H1 (cell line): Measurements from ENCODE around the gene EBF3. TPM values are rescaled to one million over a fixed set of nuclear protein-coding genes. Genes with fewer than 3 reads are reported as not detected.

Experiments used
- CTCF ChIA-PET: fragments of 300-600 bp; sonication (Branson Sonifier 250); formaldehyde crosslinking; loops from one replicate; lab custom pipeline; 2021; ENCODE audit not compliant: partially characterized antibody; lab: Charles Lee
- POLR2A ChIA-PET: fragments of 300-600 bp; sonication (Branson Sonifier 250); formaldehyde crosslinking; loops from one replicate; lab custom pipeline; 2021; ENCODE audit warnings: inconsistent platforms; ENCODE audit not compliant: partially characterized antibody; lab: Charles Lee
- DNase-seq, 2 experiments: peaks; one replicate each; pipeline versions ENCODE4 v3.0.0 to v3.0.0-alpha.2; 2010 to 2022; ENCODE audit warnings: low spot score in 2 of 2, low read depth in 1 of 2, mixed read lengths in 1 of 2
- FAIRE-seq: peaks from 2 replicates; lab custom pipeline; 2011; peaks lifted over from hg19 to GRCh38; lab: Jason Lieb, UNC
- H2AFZ ChIP-seq: 2 replicates; pipeline ENCODE4 v1.8.1; 2012; ENCODE audit warnings: low read length, inconsistent platforms
- H2AK5ac ChIP-seq: 2 replicates; pipeline ENCODE4 v1.6.1; 2013; ENCODE audit warnings: low read depth, low read length
- H2BK120ac ChIP-seq: replicated peaks from 2 replicates; pipeline ENCODE3; 2013; ENCODE audit warnings: low read depth, low read length, inconsistent platforms
- H2BK12ac ChIP-seq: 2 replicates; pipeline ENCODE4 v1.6.1; 2013; ENCODE audit warnings: low read depth, low read length
- H2BK15ac ChIP-seq: 2 replicates; pipeline ENCODE4 v1.6.1; 2013; ENCODE audit warnings: low read length
- H2BK20ac ChIP-seq: 2 replicates; pipeline ENCODE4 v1.6.1; 2013; ENCODE audit warnings: low read length
- H2BK5ac ChIP-seq: 2 replicates; pipeline ENCODE4 v1.6.1; 2013; ENCODE audit warnings: low read depth, low read length
- H3K14ac ChIP-seq: 2 replicates; pipeline ENCODE4 v1.6.1; 2013; ENCODE audit warnings: inconsistent platforms; ENCODE audit not compliant: insufficient read length
- H3K18ac ChIP-seq: 2 replicates; pipeline ENCODE4 v1.6.1; 2013; ENCODE audit warnings: low read length; ENCODE audit errors: extremely low read depth
- H3K23ac ChIP-seq: 2 replicates; pipeline ENCODE4 v1.6.1; 2013; ENCODE audit warnings: inconsistent platforms; ENCODE audit not compliant: insufficient read length
- H3K23me2 ChIP-seq: 2 replicates; pipeline ENCODE4 v1.6.1; 2013; ENCODE audit warnings: low read depth, low read length
- H3K27ac ChIP-seq: 2 replicates; pipeline ENCODE4 v1.6.1; 2011; ENCODE audit warnings: low read depth, low read length, inconsistent platforms
- H3K27me3 ChIP-seq, 4 experiments: replicated peaks in 1 of 4; 1 replicate in 1 of 4; 2 replicates in 3 of 4; pipeline versions ENCODE4 v1.6.1 to v1.8.1; 2011 to 2013; ENCODE audit warnings: low read length in 3 of 4, mild to moderate bottlenecking in 3 of 4, inconsistent platforms in 2 of 4, mixed read lengths in 2 of 4, moderate library complexity in 1 of 4; ENCODE audit not compliant: control insufficient read depth in 3 of 4, insufficient read depth in 3 of 4; ENCODE audit errors: extremely low read depth in 1 of 4
- H3K36me3 ChIP-seq, 4 experiments: 2 replicates each; pipeline versions ENCODE4 v1.6.1 to v1.8.1; 2011 to 2013; ENCODE audit warnings: mild to moderate bottlenecking in 4 of 4, low read length in 3 of 4, moderate library complexity in 2 of 4, control low read depth in 1 of 4, inconsistent platforms in 1 of 4; ENCODE audit not compliant: insufficient read depth in 4 of 4, control insufficient read depth in 2 of 4
- H3K4ac ChIP-seq: replicated peaks from 2 replicates; pipeline ENCODE3; 2013; ENCODE audit warnings: low read length, low read depth, mixed read lengths, inconsistent platforms; ENCODE audit not compliant: insufficient read length
- H3K4me1 ChIP-seq, 4 experiments: replicated peaks in 1 of 4; 1 replicate in 1 of 4; 2 replicates in 3 of 4; pipeline versions ENCODE4 v1.6.1 to v1.8.1; 2011 to 2013; ENCODE audit warnings: low read length in 3 of 4, inconsistent platforms in 2 of 4, mixed read lengths in 1 of 4; ENCODE audit not compliant: insufficient read depth in 4 of 4, control insufficient read depth in 3 of 4
- H3K4me2 ChIP-seq, 2 experiments: 2 replicates each; pipeline versions ENCODE4 v1.6.1 to v1.8.1; 2011 to 2013; ENCODE audit warnings: low read depth in 2 of 2, low read length in 2 of 2, control low read depth in 1 of 2, inconsistent platforms in 1 of 2, mild to moderate bottlenecking in 1 of 2; ENCODE audit not compliant: insufficient read depth in 1 of 2
- H3K4me3 ChIP-seq, 4 experiments: fragments of 200-600, 300-600 bp in 1 of 4; sonication (generic), shearing (Covaris generic), sonication (Bioruptor Twin) in 1 of 4; 2 replicates each; pipeline versions ENCODE4 v1.5.1 to v1.8.1; 2011 to 2016; ENCODE audit warnings: low read length in 4 of 4, low read depth in 3 of 4, control low read depth in 2 of 4, inconsistent platforms in 2 of 4, mild to moderate bottlenecking in 2 of 4, mixed read lengths in 1 of 4, moderate library complexity in 1 of 4; ENCODE audit not compliant: insufficient read depth in 2 of 4; ENCODE audit errors: extremely low read depth in 1 of 4
- H3K56ac ChIP-seq: replicated peaks from 2 replicates; pipeline ENCODE3; 2013; ENCODE audit warnings: low read depth, mild to moderate bottlenecking, mixed read lengths, low read length, inconsistent platforms; ENCODE audit not compliant: insufficient read length
- H3K79me1 ChIP-seq: 2 replicates; pipeline ENCODE4 v1.6.1; 2013; ENCODE audit warnings: low read depth, low read length, control low read depth
- H3K79me2 ChIP-seq, 2 experiments: 2 replicates each; pipeline versions ENCODE4 v1.6.1 to v1.8.1; 2012 to 2013; ENCODE audit warnings: low read length in 2 of 2, mild to moderate bottlenecking in 2 of 2, inconsistent platforms in 1 of 2; ENCODE audit not compliant: insufficient read depth in 2 of 2, control insufficient read depth in 1 of 2
- H3K9ac ChIP-seq, 4 experiments: replicated peaks in 1 of 4; 1 replicate in 1 of 4; 2 replicates in 3 of 4; pipeline versions ENCODE4 v1.6.1 to v1.8.1; 2011 to 2013; ENCODE audit warnings: low read depth in 3 of 4, low read length in 3 of 4, control low read depth in 2 of 4, mild to moderate bottlenecking in 2 of 4, moderate library complexity in 2 of 4, inconsistent platforms in 1 of 4; ENCODE audit errors: extremely low read depth in 1 of 4
- H3K9me3 ChIP-seq, 2 experiments: 2 replicates each; pipeline versions ENCODE4 v1.6.1 to v1.8.1; 2012 to 2013; ENCODE audit warnings: mild to moderate bottlenecking in 2 of 2, moderate library complexity in 2 of 2, control low read depth in 1 of 2, inconsistent platforms in 1 of 2, low read depth in 1 of 2, low read length in 1 of 2, mixed read lengths in 1 of 2; ENCODE audit not compliant: insufficient read depth in 2 of 2
- H4K20me1 ChIP-seq, 2 experiments: replicated peaks in 1 of 2; 2 replicates each; pipeline versions ENCODE3 to v1.8.1; 2011 to 2013; ENCODE audit warnings: inconsistent platforms in 2 of 2, low read length in 2 of 2, mild to moderate bottlenecking in 1 of 2; ENCODE audit not compliant: insufficient read depth in 2 of 2, control insufficient read depth in 1 of 2
- H4K5ac ChIP-seq: 2 replicates; pipeline ENCODE4 v1.6.1; 2013; ENCODE audit warnings: low read length, low read depth, mixed read lengths, inconsistent platforms; ENCODE audit not compliant: insufficient read length
- H4K8ac ChIP-seq: 2 replicates; pipeline ENCODE4 v1.8.0; 2013; ENCODE audit warnings: mild to moderate bottlenecking, moderate library complexity, low read length, inconsistent platforms; ENCODE audit not compliant: insufficient read depth; ENCODE audit errors: extremely low read depth
- H4K91ac ChIP-seq: replicated peaks from 2 replicates; pipeline ENCODE3; 2013; ENCODE audit warnings: low read length, mixed read lengths, inconsistent platforms; ENCODE audit not compliant: insufficient read length
- CTBP2 ChIP-seq: IDR thresholded peaks from 2 replicates; pipeline ENCODE4 v1.7.0; 2011; ENCODE audit warnings: borderline replicate concordance, mild to moderate bottlenecking, moderate library complexity, mixed read lengths, low read length; ENCODE audit not compliant: insufficient read depth, insufficient read length
- MAFK ChIP-seq: IDR thresholded peaks from 2 replicates; pipeline ENCODE4 v1.6.1; 2012; ENCODE audit warnings: low read depth, mild to moderate bottlenecking, improper control_type of control experiment, low read length
- MAX ChIP-seq: IDR thresholded peaks from 2 replicates; pipeline ENCODE4 v1.6.1; 2012; ENCODE audit warnings: inconsistent platforms
- POLR2A ChIP-seq, 2 experiments: IDR thresholded peaks; 1 replicate in 1 of 2; 2 replicates in 1 of 2; pipeline ENCODE4 v1.6.1; 2011; ENCODE audit warnings: low read depth in 2 of 2, low read length in 2 of 2, mild to moderate bottlenecking in 2 of 2; ENCODE audit errors: control extremely low read depth in 1 of 2
- SAP30 ChIP-seq: fragments of 300-600 bp; sonication (generic); IDR thresholded peaks from 2 replicates; pipeline ENCODE4 v1.7.1; 2012; ENCODE audit warnings: low read length, moderate library complexity, mild to moderate bottlenecking, inconsistent platforms; ENCODE audit not compliant: insufficient read depth, insufficient replicate concordance
- SP2 ChIP-seq: IDR thresholded peaks from 2 replicates; pipeline ENCODE4 v1.6.1; 2012; ENCODE audit warnings: mild to moderate bottlenecking, low read length, inconsistent platforms
- SRF ChIP-seq: IDR thresholded peaks from 2 replicates; pipeline ENCODE4 v1.6.1; 2011; ENCODE audit warnings: mild to moderate bottlenecking, low read depth, low read length, moderate library complexity
- TCF12 ChIP-seq: IDR thresholded peaks from 2 replicates; pipeline ENCODE4 v1.6.1; 2011; ENCODE audit warnings: low read depth, mild to moderate bottlenecking, low read length
- WGBS, 2 experiments: shearing (Covaris generic) in 1 of 2; methylation state at CpG; one replicate each; pipeline versions ENCODE4 v1.1.6 to v1.1.7; 2013 to 2015; ENCODE audit warnings: low lambda C conversion rate in 2 of 2, mixed read lengths in 2 of 2, inconsistent platforms in 1 of 2, low coverage in 1 of 2, missing lambda C conversion rate in 1 of 2; ENCODE audit not compliant: insufficient replicate concordance in 2 of 2, insufficient coverage in 1 of 2, insufficient read length in 1 of 2; ENCODE audit errors: extremely low coverage in 1 of 2, missing lambda C conversion rate in 1 of 2; 5-methylcytosine and 5-hydroxymethylcytosine counted together
- polyA plus RNA-seq, 7 experiments: library from polyadenylated mRNA; depleted of rRNA in 3 of 7; stranded (reverse) in 5 of 7; unstranded in 2 of 7; fragments of >200 nt in 5 of 7; fragments of 200-250 nt in 2 of 7; gene quantifications; 1 replicate in 5 of 7; 2 replicates in 1 of 7; 4 replicates in 1 of 7; pipeline versions ENCODE4 v1.2.1 to v1.2.3, GENCODE V29; 2011 to 2013; ENCODE audit warnings: missing spikeins in 2 of 7, mixed read lengths in 2 of 7
- total RNA-seq: library from RNA; stranded (reverse); fragmentation: NEBNext Ultra II Directional; extraction: Animal tissue kit (Norgen Biotek cat#: 25700); gene quantifications from 2 replicates; pipeline ENCODE4 v1.2.1, GENCODE V29; 2021

Gene EBF3
- total and polyA plus RNA-seq, 2 of the 8 experiments (the other 6 are each of a cell fraction or from before 2014, with no cell fraction given), result 0.08 to 0.26 TPM

GRCh38 chr10:130009228-130009627 lies 45.2 kb upstream of the EBF3 start:
- WGBS, 2 experiments, result 97% methylated on average over 9 of the region's 9 CpGs; no CpG with 5 or more reads in 1 of the 2 experiments
- H3K56ac ChIP-seq, result no peak overlapping the region
- no peaks in the 10 kb centered on the region for H3K79me2 ChIP-seq
- no peak overlapping the region for H3K18ac ChIP-seq
- H3K4me2 ChIP-seq, result no peak overlapping the region
- H4K91ac ChIP-seq, result no peak overlapping the region
- no peak overlapping the region for H2BK120ac ChIP-seq
- H3K27ac ChIP-seq, result no peak overlapping the region
- no peak overlapping the region for H3K23ac ChIP-seq
- CTCF ChIA-PET, result interaction anchor here (2.0 kb wide), 1 partner anchor 11 kb away, joined by 9 read pairs; no protein-coding TSS in a partner anchor
- no peak overlapping the region for H3K14ac ChIP-seq
- no peaks in the 10 kb centered on the region for H3K36me3 ChIP-seq
- DNase-seq, result no peak
- H2BK20ac ChIP-seq, result no peak overlapping the region
- H3K4ac ChIP-seq, result no peak overlapping the region
- no peak overlapping the region for H3K9ac ChIP-seq
- no peaks in the 10 kb centered on the region for H3K27me3 ChIP-seq
- H2AK5ac ChIP-seq, result no peak overlapping the region
- H2BK5ac ChIP-seq, result no peak overlapping the region
- H3K23me2 ChIP-seq, result no peaks in the 10 kb centered on the region
- H4K8ac ChIP-seq, result no peak overlapping the region
- no peaks in the 10 kb centered on the region for H4K20me1 ChIP-seq
- no peak overlapping the region for H2BK15ac ChIP-seq
- H3K9me3 ChIP-seq, result no peaks in the 10 kb centered on the region
- no peaks in the 10 kb centered on the region for H3K79me1 ChIP-seq
- H4K5ac ChIP-seq, result no peak overlapping the region
- TF ChIP-seq TCF12, result no peak
- TF ChIP-seq SAP30, result no peak
- TF ChIP-seq POLR2A (IDR thresholded peaks at IDR 0.05; ENCODE audit: control extremely low read depth in 1 of 2, low read depth in 2 of 2, low read length in 2 of 2), result no peak
- TF ChIP-seq SRF, result no peak
- no peak for TF ChIP-seq MAFK
- TF ChIP-seq MAX, result no peak
- TF ChIP-seq CTBP2, result no peak
- no peak for TF ChIP-seq SP2
- TF ChIP-seq, all 59 proteins: peak for 0
- Histone ChIP-seq H2BK12ac (no peak overlapping the region), H3K4me1 (no peaks in the 10 kb centered on the region; a peak in 1 of 7 replicates), H2AFZ (no peak overlapping the region), H3K4me3 (no peak overlapping the region)
- POLR2A ChIA-PET, result no interaction called here
- no peak for FAIRE-seq
